ENCODE results near the gene MYOZ2. TPM values are rescaled to one million over a fixed set of nuclear protein-coding genes. Genes with fewer than 3 reads are reported as not detected.
A peak's percentile ranks its signal among the peaks of the same experiment; 100 is the strongest.
"Not testable (repeated sequence)": the region's sequence is repeated elsewhere in the genome, so short reads cannot be mapped to it uniquely, and the experiment has no call there.

MYOZ2 gene
- total and polyA plus RNA-seq, 2 donors, result 0.33 to 0.98 TPM

GRCh38 chr4:119172223-119172622, 36.6 kb downstream of the MYOZ2 start:
- Histone ChIP-seq H3K27me3 (ENCODE audit: control insufficient read depth in 2 of 2, insufficient read depth in 1 of 2, low read length in 1 of 2) (no peaks in the 10 kb centered on the region), H3K36me3 (ENCODE audit: control insufficient read depth in 2 of 2, insufficient read depth in 2 of 2, low read length in 1 of 2) (no peaks in the 10 kb centered on the region), H3K4me1 (ENCODE audit: control insufficient read depth in 2 of 2, insufficient read depth in 2 of 2, low read length in 2 of 2) (no peaks in the 10 kb centered on the region), H3K4me3 (ENCODE audit: low read length in 2 of 2) (no peak overlapping the region), H3K27ac (ENCODE audit: low read depth in 1 of 2, low read length in 1 of 2) (no peak overlapping the region), H3K9me3 (ENCODE audit: control insufficient read depth in 2 of 2, insufficient read depth in 1 of 2, low read length in 1 of 2) (no peaks in the 10 kb centered on the region)
- WGBS, result 96% methylated on average over 7 of the region's 7 CpGs
- no peak for DNase-seq (ENCODE audit: low read depth in 6 of 9, low spot score in 9 of 9)

- H3K4me1 ChIP-seq (ENCODE audit: control insufficient read depth in 2 of 2, insufficient read depth in 2 of 2, low read length in 2 of 2); H3K27me3 ChIP-seq (ENCODE audit: control insufficient read depth in 2 of 2, insufficient read depth in 1 of 2, low read length in 1 of 2); H3K27ac ChIP-seq (ENCODE audit: low read depth in 1 of 2, low read length in 1 of 2); H3K36me3 ChIP-seq (ENCODE audit: control insufficient read depth in 2 of 2, insufficient read depth in 2 of 2, low read length in 1 of 2); H3K4me3 ChIP-seq (ENCODE audit: low read length in 2 of 2); DNase-seq (ENCODE audit: low read depth in 6 of 9, low spot score in 9 of 9); H3K9me3 ChIP-seq (ENCODE audit: control insufficient read depth in 2 of 2, insufficient read depth in 1 of 2, low read length in 1 of 2): not testable (repeated sequence)
- WGBS, result 96% methylated on average over 30 of the region's 30 CpGs
Observed at GRCh38 chr4:119173729-119174361, 38.2 kb downstream of the MYOZ2 start.

GRCh38 chr4:119179011-119179410, 43.4 kb downstream of the MYOZ2 start:
- Histone ChIP-seq H3K27me3 (ENCODE audit: control insufficient read depth in 2 of 2, insufficient read depth in 1 of 2, low read length in 1 of 2) (no peaks in the 10 kb centered on the region), H3K4me3 (ENCODE audit: low read length in 2 of 2) (no peak overlapping the region), H3K27ac (ENCODE audit: low read depth in 1 of 2, low read length in 1 of 2) (no peak overlapping the region), H3K4me1 (ENCODE audit: control insufficient read depth in 2 of 2, insufficient read depth in 2 of 2, low read length in 2 of 2) (no peaks in the 10 kb centered on the region), H3K9me3 (ENCODE audit: control insufficient read depth in 2 of 2, insufficient read depth in 1 of 2, low read length in 1 of 2) (no peaks in the 10 kb centered on the region), H3K36me3 (ENCODE audit: control insufficient read depth in 2 of 2, insufficient read depth in 2 of 2, low read length in 1 of 2) (no peaks in the 10 kb centered on the region)
- DNase-seq (ENCODE audit: low read depth in 6 of 9, low spot score in 9 of 9), result no peak
- 86% methylated on average over 1 of the region's 1 CpG for WGBS

- Histone ChIP-seq H3K4me1 (ENCODE audit: control insufficient read depth in 2 of 2, insufficient read depth in 2 of 2, low read length in 2 of 2) (no peaks in the 10 kb centered on the region), H3K27me3 (ENCODE audit: control insufficient read depth in 2 of 2, insufficient read depth in 1 of 2, low read length in 1 of 2) (no peaks in the 10 kb centered on the region), H3K27ac (ENCODE audit: low read depth in 1 of 2, low read length in 1 of 2) (no peak overlapping the region), H3K36me3 (ENCODE audit: control insufficient read depth in 2 of 2, insufficient read depth in 2 of 2, low read length in 1 of 2) (no peaks in the 10 kb centered on the region), H3K4me3 (ENCODE audit: low read length in 2 of 2) (no peak overlapping the region), H3K9me3 (ENCODE audit: control insufficient read depth in 2 of 2, insufficient read depth in 1 of 2, low read length in 1 of 2) (no peaks in the 10 kb centered on the region)
- DNase-seq (ENCODE audit: low read depth in 6 of 9, low spot score in 9 of 9), result no peak
- over 99% methylated on average over 2 of the region's 2 CpGs for WGBS
Observed at GRCh38 chr4:119184128-119184527, 48.5 kb downstream of the MYOZ2 start.

GRCh38 chr4:119189638-119190037, 54.0 kb downstream of the MYOZ2 start:
- Histone ChIP-seq H3K27ac (ENCODE audit: low read depth in 1 of 2, low read length in 1 of 2) (no peak overlapping the region), H3K27me3 (ENCODE audit: control insufficient read depth in 2 of 2, insufficient read depth in 1 of 2, low read length in 1 of 2) (no peaks in the 10 kb centered on the region), H3K9me3 (ENCODE audit: control insufficient read depth in 2 of 2, insufficient read depth in 1 of 2, low read length in 1 of 2) (no peaks in the 10 kb centered on the region), H3K4me3 (ENCODE audit: low read length in 2 of 2) (no peak overlapping the region), H3K36me3 (ENCODE audit: control insufficient read depth in 2 of 2, insufficient read depth in 2 of 2, low read length in 1 of 2) (no peaks in the 10 kb centered on the region), H3K4me1 (ENCODE audit: control insufficient read depth in 2 of 2, insufficient read depth in 2 of 2, low read length in 2 of 2) (no peaks in the 10 kb centered on the region)
- 84% methylated on average over 1 of the region's 1 CpG for WGBS
- DNase-seq (ENCODE audit: low read depth in 6 of 9, low spot score in 9 of 9), result no peak

GRCh38 chr4:119190354-119190753, 54.7 kb downstream of the MYOZ2 start:
- no peak overlapping the region for H3K27ac ChIP-seq (ENCODE audit: low read depth in 1 of 2, low read length in 1 of 2)
- H3K4me3 ChIP-seq (ENCODE audit: low read length in 2 of 2), result no peak overlapping the region
- H3K36me3 ChIP-seq (ENCODE audit: control insufficient read depth in 2 of 2, insufficient read depth in 2 of 2, low read length in 1 of 2), result no peaks in the 10 kb centered on the region
- no peaks in the 10 kb centered on the region for H3K4me1 ChIP-seq (ENCODE audit: control insufficient read depth in 2 of 2, insufficient read depth in 2 of 2, low read length in 2 of 2)
- 98% methylated on average over 2 of the region's 2 CpGs for WGBS
- H3K9me3 ChIP-seq (ENCODE audit: control insufficient read depth in 2 of 2, insufficient read depth in 1 of 2, low read length in 1 of 2), result no peaks in the 10 kb centered on the region
- DNase-seq (ENCODE audit: low read depth in 6 of 9, low spot score in 9 of 9), result no peak
- no peaks in the 10 kb centered on the region for H3K27me3 ChIP-seq (ENCODE audit: control insufficient read depth in 2 of 2, insufficient read depth in 1 of 2, low read length in 1 of 2)

- Histone ChIP-seq H3K27ac (ENCODE audit: low read depth in 1 of 2, low read length in 1 of 2) (no peak overlapping the region), H3K9me3 (ENCODE audit: control insufficient read depth in 2 of 2, insufficient read depth in 1 of 2, low read length in 1 of 2) (no peaks in the 10 kb centered on the region), H3K4me3 (ENCODE audit: low read length in 2 of 2) (no peak overlapping the region), H3K36me3 (ENCODE audit: control insufficient read depth in 2 of 2, insufficient read depth in 2 of 2, low read length in 1 of 2) (no peaks in the 10 kb centered on the region), H3K27me3 (ENCODE audit: control insufficient read depth in 2 of 2, insufficient read depth in 1 of 2, low read length in 1 of 2) (no peaks in the 10 kb centered on the region), H3K4me1 (ENCODE audit: control insufficient read depth in 2 of 2, insufficient read depth in 2 of 2, low read length in 2 of 2) (no peaks in the 10 kb centered on the region)
- 98% methylated on average over 3 of the region's 3 CpGs for WGBS
- no peak for DNase-seq (ENCODE audit: low read depth in 6 of 9, low spot score in 9 of 9)
Observed at GRCh38 chr4:119191505-119191904, 55.9 kb downstream of the MYOZ2 start.

- H3K9me3 ChIP-seq (ENCODE audit: control insufficient read depth in 2 of 2, insufficient read depth in 1 of 2, low read length in 1 of 2), result peaks cover 0 to 4% of the 10 kb centered on the region in 2 donors
- WGBS, result 97% methylated on average over 11 of the region's 11 CpGs
- no peaks in the 10 kb centered on the region for H3K27me3 ChIP-seq (ENCODE audit: control insufficient read depth in 2 of 2, insufficient read depth in 1 of 2, low read length in 1 of 2)
- DNase-seq (ENCODE audit: low read depth in 6 of 9, low spot score in 9 of 9), result no peak
- no peaks in the 10 kb centered on the region for H3K4me1 ChIP-seq (ENCODE audit: control insufficient read depth in 2 of 2, insufficient read depth in 2 of 2, low read length in 2 of 2)
- H3K4me3 ChIP-seq (ENCODE audit: low read length in 2 of 2), result no peak overlapping the region
- no peaks in the 10 kb centered on the region for H3K36me3 ChIP-seq (ENCODE audit: control insufficient read depth in 2 of 2, insufficient read depth in 2 of 2, low read length in 1 of 2)
- no peak overlapping the region for H3K27ac ChIP-seq (ENCODE audit: low read depth in 1 of 2, low read length in 1 of 2)
Observed at GRCh38 chr4:119197772-119198212, 62.2 kb downstream of the MYOZ2 start.

GRCh38 chr4:119204916-119205315, 69.3 kb downstream of the MYOZ2 start:
- H3K36me3 ChIP-seq (ENCODE audit: control insufficient read depth in 2 of 2, insufficient read depth in 2 of 2, low read length in 1 of 2), result no peaks in the 10 kb centered on the region
- peak in 1 of 9 donors; percentile 39 for DNase-seq (ENCODE audit: low read depth in 6 of 9, low spot score in 9 of 9)
- no peak overlapping the region for H3K4me3 ChIP-seq (ENCODE audit: low read length in 2 of 2)
- H3K27me3 ChIP-seq (ENCODE audit: control insufficient read depth in 2 of 2, insufficient read depth in 1 of 2, low read length in 1 of 2), result no peaks in the 10 kb centered on the region
- no peak overlapping the region for H3K27ac ChIP-seq (ENCODE audit: low read depth in 1 of 2, low read length in 1 of 2)
- H3K4me1 ChIP-seq (ENCODE audit: control insufficient read depth in 2 of 2, insufficient read depth in 2 of 2, low read length in 2 of 2), result no peaks in the 10 kb centered on the region
- 77% methylated on average over 4 of the region's 4 CpGs for WGBS
- H3K9me3 ChIP-seq (ENCODE audit: control insufficient read depth in 2 of 2, insufficient read depth in 1 of 2, low read length in 1 of 2), result no peaks in the 10 kb centered on the region
